Calu3 (cell line): ENCODE data around the gene SLC51A. TPM values are rescaled to one million over a fixed set of nuclear protein-coding genes. Genes with fewer than 3 reads are reported as not detected.
A peak's percentile ranks its signal among the peaks of the same experiment; 100 is the strongest.

ENCODE experiments used
- BruUV-seq: library from RNA; stranded (reverse); fragments of 400-500 nt; replicated peaks from 2 replicates; lab custom pipeline; 2021; lab: Mats Ljungman, UMichigan
- CTCF ChIA-PET: fragments of 300-600 bp; sonication (Branson Sonifier 250); formaldehyde crosslinking; loops from one replicate; lab custom pipeline; 2022; ENCODE audit warnings: antibody characterized with exemption; lab: Charles Lee
- DNase-seq: peaks from one replicate; pipeline ENCODE4 v3.0.0; 2022
- H3K27ac Mint-ChIP-seq: one replicate; pipeline ENCODE4 v1.8.0; 2022; ENCODE audit warnings: mixed read lengths; ENCODE audit not compliant: unreplicated experiment
- H3K27me3 Mint-ChIP-seq: one replicate; pipeline ENCODE4 v1.8.0; 2022; ENCODE audit warnings: mixed read lengths; ENCODE audit not compliant: unreplicated experiment
- H3K36me3 Mint-ChIP-seq: one replicate; pipeline ENCODE4 v1.8.0; 2022; ENCODE audit warnings: mild to moderate bottlenecking, moderate library complexity, mixed read lengths; ENCODE audit not compliant: insufficient read depth, unreplicated experiment
- H3K4me1 Mint-ChIP-seq: one replicate; pipeline ENCODE4 v1.8.0; 2022; ENCODE audit warnings: mild to moderate bottlenecking, low read depth, mixed read lengths; ENCODE audit not compliant: unreplicated experiment
- H3K4me3 Mint-ChIP-seq: one replicate; pipeline ENCODE4 v1.8.0; 2022; ENCODE audit warnings: mild to moderate bottlenecking, low read depth, moderate library complexity, mixed read lengths; ENCODE audit not compliant: unreplicated experiment
- H3K9me3 Mint-ChIP-seq: one replicate; pipeline ENCODE4 v1.8.0; 2022; ENCODE audit warnings: low read depth, mixed read lengths; ENCODE audit not compliant: unreplicated experiment
- intact Hi-C: fragments of 100-400 bp; cut with micrococcal nuclease; formaldehyde crosslinking; loops from one replicate; pipeline ENCODE4 v1.10.0; 2022; ENCODE audit not compliant: unreplicated experiment
- total RNA-seq: library from RNA; stranded (reverse); gene quantifications from 2 replicates; pipeline ENCODE4 v1.2.3, GENCODE V29; 2022
- TF ChIP-seq, protein P1 (sequence below): fragments of 200-600 bp; IDR thresholded peaks from one replicate; pipeline ENCODE4 v1.8.0; 2022; ENCODE audit warnings: antibody characterized with exemption; ENCODE audit not compliant: unreplicated experiment

The SLC51A gene
- total RNA-seq, 1 experiment from 2014 or later: not detected

DNA sequence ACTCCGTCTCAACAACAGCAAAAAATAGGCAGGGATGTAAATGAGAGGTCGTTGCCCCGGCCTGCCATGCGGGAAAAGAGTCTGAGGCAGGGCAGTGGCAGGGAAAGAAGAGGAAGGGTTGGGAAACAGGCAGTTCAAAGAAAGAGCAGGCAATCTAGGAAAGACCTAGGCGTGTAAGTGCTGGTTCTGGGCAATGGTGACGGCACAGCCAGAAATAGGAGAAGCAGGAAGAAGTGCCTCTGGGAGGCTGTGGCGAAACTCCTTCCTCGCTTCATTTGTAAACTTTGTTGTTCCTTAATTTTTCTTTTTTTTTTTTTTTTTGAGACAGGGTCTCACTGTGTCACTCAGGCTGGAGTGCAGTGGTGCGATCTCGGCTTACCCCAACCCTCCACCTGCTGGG, 4.3 kb downstream of the SLC51A start:
- DNase-seq: no peak
- Mint-ChIP-seq H3K4me3 (no peak overlapping the region), H3K4me1 (no peaks in the 10 kb centered on the region), H3K9me3 (no peaks in the 10 kb centered on the region), H3K27ac (no peak overlapping the region), H3K36me3 (no peaks in the 10 kb centered on the region), H3K27me3 (peaks cover 39% of the 10 kb centered on the region)
- intact Hi-C loops: no loop called here
- TF ChIP-seq, protein P1, sequence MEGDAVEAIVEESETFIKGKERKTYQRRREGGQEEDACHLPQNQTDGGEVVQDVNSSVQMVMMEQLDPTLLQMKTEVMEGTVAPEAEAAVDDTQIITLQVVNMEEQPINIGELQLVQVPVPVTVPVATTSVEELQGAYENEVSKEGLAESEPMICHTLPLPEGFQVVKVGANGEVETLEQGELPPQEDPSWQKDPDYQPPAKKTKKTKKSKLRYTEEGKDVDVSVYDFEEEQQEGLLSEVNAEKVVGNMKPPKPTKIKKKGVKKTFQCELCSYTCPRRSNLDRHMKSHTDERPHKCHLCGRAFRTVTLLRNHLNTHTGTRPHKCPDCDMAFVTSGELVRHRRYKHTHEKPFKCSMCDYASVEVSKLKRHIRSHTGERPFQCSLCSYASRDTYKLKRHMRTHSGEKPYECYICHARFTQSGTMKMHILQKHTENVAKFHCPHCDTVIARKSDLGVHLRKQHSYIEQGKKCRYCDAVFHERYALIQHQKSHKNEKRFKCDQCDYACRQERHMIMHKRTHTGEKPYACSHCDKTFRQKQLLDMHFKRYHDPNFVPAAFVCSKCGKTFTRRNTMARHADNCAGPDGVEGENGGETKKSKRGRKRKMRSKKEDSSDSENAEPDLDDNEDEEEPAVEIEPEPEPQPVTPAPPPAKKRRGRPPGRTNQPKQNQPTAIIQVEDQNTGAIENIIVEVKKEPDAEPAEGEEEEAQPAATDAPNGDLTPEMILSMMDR: no peak
- CTCF ChIA-PET: interaction anchor here (0.6 kb wide), 1 partner anchor 126 kb away, joined by 3 read pairs; no protein-coding TSS in a partner anchor
- no TSS peak for BruUV-seq

DNA sequence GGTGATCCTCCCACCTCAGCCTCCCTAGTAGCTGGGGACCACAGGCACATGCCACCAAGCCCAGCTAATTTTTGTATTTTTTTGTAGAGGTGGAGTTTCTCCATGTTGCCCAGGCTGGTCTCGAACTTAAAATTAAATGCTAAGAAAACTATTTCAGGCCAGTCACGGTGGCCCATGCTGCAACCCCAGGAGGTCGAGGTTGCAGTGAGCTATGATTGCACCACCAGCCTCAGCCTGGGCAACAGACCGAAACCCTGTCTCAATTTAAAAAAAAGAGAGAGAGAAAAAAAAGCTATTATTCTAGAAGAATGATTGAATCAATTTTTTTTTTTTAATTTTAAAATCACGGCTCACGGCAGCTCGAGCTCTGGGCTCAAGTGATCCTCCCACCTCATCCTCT, 4.7 kb downstream of the SLC51A start:
- Mint-ChIP-seq H3K36me3 (no peaks in the 10 kb centered on the region), H3K27ac (no peak overlapping the region), H3K27me3 (peaks cover 35% of the 10 kb centered on the region), H3K4me3 (no peak overlapping the region), H3K4me1 (no peaks in the 10 kb centered on the region), H3K9me3 (no peaks in the 10 kb centered on the region)
- no TSS peak for BruUV-seq
- TF ChIP-seq, protein P1: no peak
- CTCF ChIA-PET: interaction anchor here (0.6 kb wide), 1 partner anchor 126 kb away, joined by 3 read pairs; no protein-coding TSS in a partner anchor
- intact Hi-C loops: no loop called here
- no peak for DNase-seq

DNA sequence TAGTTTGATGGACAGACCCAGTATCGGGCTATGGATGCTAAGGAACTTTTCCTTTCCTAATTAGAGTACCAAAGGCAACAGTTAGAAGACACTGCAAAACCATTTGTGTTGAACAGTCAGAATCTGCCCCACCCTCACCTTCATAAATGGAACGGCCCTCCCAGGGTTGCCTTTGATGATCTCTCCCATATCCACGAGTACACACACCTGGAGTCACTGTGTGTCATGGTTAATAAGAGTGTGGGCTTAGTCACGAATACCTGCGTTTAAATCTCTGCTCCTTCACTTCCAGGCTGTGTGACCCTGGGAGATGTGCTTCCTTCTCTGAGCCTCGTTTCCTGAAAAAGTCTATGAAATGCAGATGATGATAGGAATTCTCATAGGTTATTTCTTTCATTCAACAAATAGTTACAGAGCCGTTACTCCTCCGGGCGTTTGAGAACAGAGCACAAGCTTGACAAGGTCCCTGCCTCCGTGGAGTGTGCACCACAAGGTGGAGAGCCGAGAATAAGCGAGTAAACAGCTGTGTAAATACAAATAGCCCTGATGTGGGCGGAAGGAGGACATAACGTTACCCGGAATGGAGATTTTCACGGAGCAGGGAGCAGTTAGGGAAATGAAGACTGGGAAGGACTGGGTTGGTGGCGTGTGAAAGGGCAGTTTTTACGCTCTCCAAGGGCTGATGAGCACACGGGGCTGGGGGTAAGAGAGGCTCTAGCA, 6.7 kb downstream of the SLC51A start:
- CTCF ChIA-PET: no interaction called here
- H3K27ac Mint-ChIP-seq: peak overlapping the region; percentile 9
- intact Hi-C loops: no loop called here
- no peak overlapping the region for H3K4me3 Mint-ChIP-seq
- no peaks in the 10 kb centered on the region for H3K4me1 Mint-ChIP-seq
- TF ChIP-seq, protein P1: no peak
- no peak for DNase-seq
- H3K9me3 Mint-ChIP-seq: no peaks in the 10 kb centered on the region
- peaks cover 14% of the 10 kb centered on the region for H3K27me3 Mint-ChIP-seq
- no TSS peak for BruUV-seq
- peaks cover 4% of the 10 kb centered on the region for H3K36me3 Mint-ChIP-seq

DNA sequence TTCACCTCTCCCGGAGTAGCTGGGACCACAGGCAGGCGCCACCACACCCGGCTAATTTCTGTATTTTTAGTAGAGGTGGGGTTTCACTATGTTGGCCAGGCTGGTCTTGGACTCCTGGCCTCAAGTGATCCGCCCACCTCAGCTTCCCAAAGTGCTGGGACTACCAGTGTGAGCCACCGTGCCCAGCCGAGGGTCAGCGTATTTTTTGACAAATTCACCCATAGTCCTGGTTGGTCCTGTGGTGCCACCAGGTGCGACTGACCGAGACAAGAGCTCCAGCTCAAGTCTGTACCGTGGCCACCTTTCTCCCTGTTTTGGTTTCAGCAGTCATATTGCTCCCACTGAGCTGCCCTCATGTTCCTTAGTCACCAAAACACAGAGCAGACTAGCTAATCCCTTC, 8.8 kb downstream of the SLC51A start:
- CTCF ChIA-PET: no interaction called here
- Mint-ChIP-seq H3K9me3 (no peaks in the 10 kb centered on the region), H3K36me3 (peaks cover 5% of the 10 kb centered on the region), H3K4me3 (no peak overlapping the region), H3K27me3 (peaks cover 4% of the 10 kb centered on the region), H3K27ac (no peak overlapping the region), H3K4me1 (no peaks in the 10 kb centered on the region)
- TF ChIP-seq, protein P1: no peak
- intact Hi-C loops: no loop called here
- no peak for DNase-seq
- no TSS peak for BruUV-seq
